Ishikawa (cell line): Measurements from ENCODE around the gene SPDYE6.

Experiments
- CEBPB ChIP-seq: IDR thresholded peaks from 2 replicates; pipeline ENCODE4 v1.6.1; 2012
- CREB1 ChIP-seq: IDR thresholded peaks from 2 replicates; pipeline ENCODE4 v1.6.1; 2012; ENCODE audit warnings: low read depth
- EGR1 ChIP-seq: IDR thresholded peaks from 2 replicates; pipeline ENCODE4 v1.6.1; 2012
- EP300 ChIP-seq: IDR thresholded peaks from 2 replicates; pipeline ENCODE4 v1.6.1; 2012; ENCODE audit warnings: borderline replicate concordance
- FOXM1 ChIP-seq: IDR thresholded peaks from 2 replicates; pipeline ENCODE4 v1.6.1; 2012; ENCODE audit warnings: low read depth, borderline replicate concordance
- NFIC ChIP-seq: IDR thresholded peaks from 2 replicates; pipeline ENCODE4 v1.6.1; 2012
- RAD21 ChIP-seq: IDR thresholded peaks from 2 replicates; pipeline ENCODE4 v1.6.1; 2012; ENCODE audit warnings: low read depth
- TAF1 ChIP-seq: IDR thresholded peaks from 2 replicates; pipeline ENCODE4 v1.6.1; 2012; ENCODE audit warnings: low read depth, mild to moderate bottlenecking
- TCF12 ChIP-seq: IDR thresholded peaks from 2 replicates; pipeline ENCODE4 v1.6.1; 2012; ENCODE audit warnings: low read depth
- TEAD4 ChIP-seq: IDR thresholded peaks from 2 replicates; pipeline ENCODE4 v1.6.1; 2012
- USF1 ChIP-seq: IDR thresholded peaks from 2 replicates; pipeline ENCODE4 v1.6.1; 2012
- YY1 ChIP-seq: IDR thresholded peaks from 2 replicates; pipeline ENCODE4 v1.6.1; 2012; ENCODE audit warnings: low read depth
- ZBTB7A ChIP-seq: IDR thresholded peaks from 2 replicates; pipeline ENCODE4 v1.6.1; 2012; ENCODE audit warnings: low read depth
- TF ChIP-seq, protein P1 (sequence below): IDR thresholded peaks from 2 replicates; pipeline ENCODE4 v1.6.1; 2012
- TF ChIP-seq, protein P2 (sequence below): IDR thresholded peaks from 2 replicates; pipeline ENCODE4 v1.6.1; 2012; ENCODE audit warnings: low read depth, mild to moderate bottlenecking

The SPDYE6 gene

DNA sequence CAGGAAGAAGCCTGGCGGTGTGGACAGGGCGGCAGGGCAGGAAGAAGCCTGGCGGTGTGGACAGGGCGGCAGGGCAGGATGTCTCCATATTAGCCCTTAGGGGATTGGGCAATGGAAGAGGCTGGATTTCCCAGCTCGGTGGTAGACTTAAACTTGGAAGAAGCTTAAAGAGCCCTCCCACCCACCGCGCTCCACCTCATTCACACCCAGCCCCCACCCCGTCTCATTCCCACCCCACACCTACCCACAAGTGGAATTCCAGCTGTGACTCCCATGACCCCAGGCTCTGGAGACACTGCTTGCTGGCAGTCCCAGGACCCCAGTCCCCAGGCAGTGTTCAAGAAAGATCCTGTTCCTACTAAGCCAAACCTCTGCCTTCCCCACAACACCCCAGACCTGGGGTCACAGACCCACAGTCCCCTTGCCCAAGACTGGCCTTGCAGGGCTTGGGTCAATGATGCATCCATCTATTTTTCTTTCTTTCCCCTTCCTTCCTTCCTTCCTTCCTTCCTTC is 34.0 kb downstream of the SPDYE6 start:
- TF ChIP-seq CEBPB, result no peak
- no peak for TF ChIP-seq RAD21
- TF ChIP-seq FOXM1, result no peak
- TF ChIP-seq EGR1, result no peak
- TF ChIP-seq NFIC, result no peak

GRCh38 chr7:102321351-102322201 is 34.7 kb downstream of the SPDYE6 start:
- TF ChIP-seq YY1 (no peak), TAF1 (no peak), EGR1 (no peak), TEAD4 (no peak), FOXM1 (no peak), CEBPB (no peak), TCF12 (no peak), ZBTB7A (no peak), USF1 (no peak), RAD21 (no peak), CREB1 (no peak)
- TF ChIP-seq, protein P1, sequence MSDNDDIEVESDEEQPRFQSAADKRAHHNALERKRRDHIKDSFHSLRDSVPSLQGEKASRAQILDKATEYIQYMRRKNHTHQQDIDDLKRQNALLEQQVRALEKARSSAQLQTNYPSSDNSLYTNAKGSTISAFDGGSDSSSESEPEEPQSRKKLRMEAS, result no peak

DNA sequence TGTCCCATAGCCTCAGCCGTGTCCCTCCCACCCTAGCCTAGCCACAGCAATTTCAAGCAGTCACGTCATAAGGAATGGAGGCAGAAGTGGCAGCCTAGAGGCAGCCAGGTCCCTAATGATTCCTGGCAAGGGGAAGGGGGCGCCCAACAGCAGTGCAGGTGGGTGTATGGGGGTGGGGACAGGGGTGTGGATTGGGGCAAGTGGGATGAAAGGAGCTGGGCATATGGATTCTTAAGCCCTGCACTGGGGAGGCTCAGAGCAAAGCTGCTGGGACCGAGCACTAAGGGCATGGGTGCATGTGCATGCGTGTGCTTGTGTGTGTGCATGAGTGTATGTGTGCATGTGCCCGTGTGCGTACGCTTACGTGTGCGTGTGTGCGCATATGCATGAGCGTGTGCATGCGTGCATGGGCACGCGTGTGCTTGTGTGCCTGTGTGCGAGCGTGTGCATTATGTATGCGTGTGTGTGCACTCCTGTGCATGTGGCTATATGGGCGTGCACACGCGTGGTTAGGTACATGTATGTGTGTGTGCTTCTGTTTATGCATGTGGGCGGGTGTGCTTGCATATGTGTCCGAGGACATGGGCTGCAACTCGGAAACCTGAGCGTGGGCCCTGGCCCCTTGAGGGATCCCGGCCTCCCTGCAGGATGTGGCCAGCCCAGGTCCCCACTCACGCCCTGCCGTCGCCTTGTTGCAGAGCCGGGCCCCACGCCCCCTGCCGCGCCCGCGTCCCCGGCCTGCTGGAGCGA is 35.5 kb downstream of the SPDYE6 start:
- TF ChIP-seq TEAD4 (no peak), EGR1 (no peak), ZBTB7A (no peak), USF1 (no peak), CEBPB (no peak), FOXM1 (no peak), NFIC (no peak)
- TF ChIP-seq, protein P1, result no peak

- TF ChIP-seq, protein P2, sequence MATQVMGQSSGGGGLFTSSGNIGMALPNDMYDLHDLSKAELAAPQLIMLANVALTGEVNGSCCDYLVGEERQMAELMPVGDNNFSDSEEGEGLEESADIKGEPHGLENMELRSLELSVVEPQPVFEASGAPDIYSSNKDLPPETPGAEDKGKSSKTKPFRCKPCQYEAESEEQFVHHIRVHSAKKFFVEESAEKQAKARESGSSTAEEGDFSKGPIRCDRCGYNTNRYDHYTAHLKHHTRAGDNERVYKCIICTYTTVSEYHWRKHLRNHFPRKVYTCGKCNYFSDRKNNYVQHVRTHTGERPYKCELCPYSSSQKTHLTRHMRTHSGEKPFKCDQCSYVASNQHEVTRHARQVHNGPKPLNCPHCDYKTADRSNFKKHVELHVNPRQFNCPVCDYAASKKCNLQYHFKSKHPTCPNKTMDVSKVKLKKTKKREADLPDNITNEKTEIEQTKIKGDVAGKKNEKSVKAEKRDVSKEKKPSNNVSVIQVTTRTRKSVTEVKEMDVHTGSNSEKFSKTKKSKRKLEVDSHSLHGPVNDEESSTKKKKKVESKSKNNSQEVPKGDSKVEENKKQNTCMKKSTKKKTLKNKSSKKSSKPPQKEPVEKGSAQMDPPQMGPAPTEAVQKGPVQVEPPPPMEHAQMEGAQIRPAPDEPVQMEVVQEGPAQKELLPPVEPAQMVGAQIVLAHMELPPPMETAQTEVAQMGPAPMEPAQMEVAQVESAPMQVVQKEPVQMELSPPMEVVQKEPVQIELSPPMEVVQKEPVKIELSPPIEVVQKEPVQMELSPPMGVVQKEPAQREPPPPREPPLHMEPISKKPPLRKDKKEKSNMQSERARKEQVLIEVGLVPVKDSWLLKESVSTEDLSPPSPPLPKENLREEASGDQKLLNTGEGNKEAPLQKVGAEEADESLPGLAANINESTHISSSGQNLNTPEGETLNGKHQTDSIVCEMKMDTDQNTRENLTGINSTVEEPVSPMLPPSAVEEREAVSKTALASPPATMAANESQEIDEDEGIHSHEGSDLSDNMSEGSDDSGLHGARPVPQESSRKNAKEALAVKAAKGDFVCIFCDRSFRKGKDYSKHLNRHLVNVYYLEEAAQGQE, result no peak
- TF ChIP-seq EGR1 (no peak), USF1 (no peak), CREB1 (no peak), TEAD4 (no peak), TCF12 (no peak)
These were observed 36.1 kb downstream of the SPDYE6 start for GRCh38 chr7:102320181-102320580.

GRCh38 chr7:102319671-102320070 is 36.6 kb downstream of the SPDYE6 start:
- no peak for TF ChIP-seq RAD21
- no peak for TF ChIP-seq TEAD4
- no peak for TF ChIP-seq TAF1
- no peak for TF ChIP-seq NFIC
- no peak for TF ChIP-seq EP300
- TF ChIP-seq FOXM1, result no peak
- TF ChIP-seq USF1, result no peak
- TF ChIP-seq EGR1, result no peak
- no peak for TF ChIP-seq ZBTB7A
- TF ChIP-seq CREB1, result no peak
- TF ChIP-seq CEBPB, result no peak
- TF ChIP-seq, protein P1, result no peak

GRCh38 chr7:102318482-102318971 is 37.7 kb downstream of the SPDYE6 start:
- no peak for TF ChIP-seq TCF12
- no peak for TF ChIP-seq CEBPB
